22Rv1 (cell line): ENCODE measurements around the gene CSF1.

Source experiments
- CTCF ChIP-seq: fragments of 450-650 bp; IDR thresholded peaks from 2 replicates; pipeline ENCODE4 v1.5.1; 2017; ENCODE audit warnings: mild to moderate bottlenecking
- ZFX ChIP-seq: fragments of 450-650 bp; IDR thresholded peaks from 2 replicates; pipeline ENCODE4 v1.6.1; 2017; ENCODE audit warnings: antibody characterized with exemption, borderline replicate concordance

- no peak for TF ChIP-seq CTCF
- TF ChIP-seq ZFX, result no peak
Observed at GRCh38 chr1:109927356-109927755, 16.7 kb downstream of the CSF1 start.
